ENCODE measurements around the gene CPA5.
"Not testable (repeated sequence)": the region's sequence is repeated elsewhere in the genome, so short reads cannot be mapped to it uniquely, and the experiment has no call there.

The CPA5 gene, protein sequence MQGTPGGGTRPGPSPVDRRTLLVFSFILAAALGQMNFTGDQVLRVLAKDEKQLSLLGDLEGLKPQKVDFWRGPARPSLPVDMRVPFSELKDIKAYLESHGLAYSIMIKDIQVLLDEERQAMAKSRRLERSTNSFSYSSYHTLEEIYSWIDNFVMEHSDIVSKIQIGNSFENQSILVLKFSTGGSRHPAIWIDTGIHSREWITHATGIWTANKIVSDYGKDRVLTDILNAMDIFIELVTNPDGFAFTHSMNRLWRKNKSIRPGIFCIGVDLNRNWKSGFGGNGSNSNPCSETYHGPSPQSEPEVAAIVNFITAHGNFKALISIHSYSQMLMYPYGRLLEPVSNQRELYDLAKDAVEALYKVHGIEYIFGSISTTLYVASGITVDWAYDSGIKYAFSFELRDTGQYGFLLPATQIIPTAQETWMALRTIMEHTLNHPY

DNA sequence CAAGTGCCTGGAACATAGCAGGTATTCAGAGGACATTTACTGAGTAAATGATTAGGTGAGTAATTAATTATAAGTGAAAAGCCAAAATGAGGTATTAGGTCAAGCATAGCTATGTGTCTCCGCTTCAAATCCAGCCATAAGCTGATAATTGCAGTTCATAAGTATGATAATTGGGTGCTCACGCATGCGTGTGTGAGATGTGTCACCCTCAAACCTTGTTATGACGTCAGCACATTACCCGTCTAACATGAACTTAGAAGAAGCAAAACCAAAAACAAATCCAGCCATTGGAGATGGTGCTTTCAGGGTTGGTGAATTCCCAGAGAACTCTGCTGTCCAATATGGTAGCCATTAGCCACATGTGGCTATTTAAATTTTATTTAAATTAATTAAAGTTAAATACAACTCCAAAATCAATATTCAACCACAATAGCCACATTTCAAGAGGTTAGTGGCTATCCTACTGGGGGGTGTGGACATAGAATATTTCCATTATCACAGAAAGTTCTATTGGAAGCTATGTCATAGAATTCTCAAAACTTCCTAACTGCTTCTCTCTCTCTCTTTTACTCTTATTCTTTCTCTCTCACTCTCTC lies at the start of gene CPA5:
CPA5 (plus strand) TSS at position 546 of the 596 bp plus-strand sequence. CDS start 1,670 bp downstream, outside the sequence.
- no peak for DNase-seq (ENCODE audit: low spot score)

- no peak for DNase-seq (ENCODE audit: low spot score)
Measured at GRCh38 chr7:130296221-130296951, 48.2 kb upstream of the CPA5 start.

DNA sequence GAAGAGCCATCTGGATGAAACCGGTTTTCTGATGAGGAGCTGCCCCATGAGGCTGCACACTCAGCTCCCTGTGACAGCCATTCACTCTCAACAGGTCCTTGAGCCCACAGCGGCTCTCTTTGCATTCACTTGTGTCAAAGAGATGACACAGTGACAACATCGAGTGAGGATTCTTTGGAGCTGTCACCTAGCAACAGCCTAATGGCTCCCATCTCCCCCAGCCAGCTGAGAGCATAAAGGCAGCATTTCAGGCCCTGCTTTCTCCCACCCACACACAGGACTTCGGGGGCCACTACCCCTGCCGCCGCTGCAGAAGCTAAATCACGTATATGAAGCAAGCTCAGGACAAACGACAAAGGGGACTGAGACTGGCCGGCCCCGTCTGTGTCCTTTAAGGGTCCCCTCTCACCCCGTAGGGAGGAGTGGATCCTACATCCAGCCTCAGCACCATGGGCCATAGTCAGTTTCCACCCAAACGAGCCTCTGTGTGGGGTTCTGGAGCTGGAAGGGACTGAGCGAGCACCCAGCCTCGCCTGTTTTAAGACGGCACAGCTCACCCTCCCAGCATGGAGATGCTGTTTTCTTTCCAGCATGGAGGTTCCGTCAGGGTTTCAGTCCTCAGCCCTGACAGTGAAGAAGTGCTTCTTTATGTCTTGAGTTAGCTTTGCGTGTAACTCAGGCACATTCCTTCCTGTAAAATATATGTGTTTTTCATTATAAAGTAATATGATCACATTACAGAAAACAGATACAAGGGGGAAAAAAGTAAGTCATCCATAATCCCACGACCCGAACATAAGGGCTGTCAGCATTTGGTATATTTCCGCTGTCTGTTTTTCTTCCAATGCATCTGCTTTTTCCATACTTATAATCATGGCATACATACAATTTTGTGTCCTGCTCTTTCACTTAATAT lies 46.7 kb upstream of the CPA5 start:
- no peak for DNase-seq (ENCODE audit: low spot score)

DNA sequence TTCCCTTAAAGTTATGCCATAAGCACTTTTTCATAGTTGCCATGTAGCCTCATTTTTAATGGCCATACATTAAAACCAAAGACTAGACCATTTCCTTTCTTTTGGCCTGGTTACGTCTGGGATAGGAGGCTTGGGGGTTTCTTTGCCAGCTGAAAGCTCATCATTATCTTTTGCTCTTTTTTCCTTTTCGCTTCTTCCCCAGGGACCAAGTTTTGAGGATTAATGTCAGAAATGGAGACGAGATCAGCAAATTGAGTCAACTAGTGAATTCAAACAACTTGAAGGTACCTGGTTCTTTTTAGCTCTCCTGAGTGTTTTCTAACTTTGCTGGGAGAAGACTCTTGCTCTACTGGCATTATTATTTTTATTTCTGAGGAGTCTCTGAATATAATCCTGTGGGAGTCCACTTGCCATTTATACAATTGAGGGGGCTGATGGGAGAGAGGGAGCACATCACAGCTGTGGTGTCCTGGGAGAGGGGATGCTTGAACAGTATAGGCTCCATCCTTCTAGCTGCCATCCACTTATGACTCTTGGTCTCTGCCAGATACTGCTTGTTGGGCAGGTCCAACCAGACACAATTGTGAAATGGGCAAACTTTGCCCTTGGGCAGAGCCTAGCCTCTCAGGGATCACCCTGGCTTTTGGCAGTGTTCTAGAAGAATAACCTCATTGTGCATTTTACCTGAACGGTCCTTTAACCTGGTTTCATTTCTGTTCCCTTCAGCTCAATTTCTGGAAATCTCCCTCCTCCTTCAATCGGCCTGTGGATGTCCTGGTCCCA lies 45.9 kb upstream of the CPA5 start:
- DNase-seq (ENCODE audit: low spot score), result no peak

DNA sequence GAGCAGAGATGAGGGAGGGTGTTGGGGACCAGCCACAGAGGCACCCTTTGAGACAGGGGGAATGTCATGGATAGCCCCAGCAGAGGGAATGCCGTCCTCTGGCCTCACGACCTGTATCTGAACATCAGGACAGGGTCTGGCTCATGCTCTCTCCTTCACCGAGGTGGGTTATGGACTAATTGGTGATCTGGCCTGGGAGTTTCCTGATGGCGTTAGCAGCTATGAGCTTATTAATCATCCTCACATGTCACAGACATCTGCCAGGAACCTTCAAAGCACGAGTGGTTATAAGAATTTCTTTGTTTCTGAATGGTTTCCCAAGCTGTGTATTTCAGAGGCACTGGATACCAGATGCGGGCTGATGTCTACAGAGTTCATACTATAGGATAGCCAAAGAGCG lies 44.8 kb upstream of the CPA5 start:
- DNase-seq (ENCODE audit: low spot score), result no peak

GRCh38 chr7:130301501-130302020 lies 43.1 kb upstream of the CPA5 start:
- DNase-seq (ENCODE audit: low spot score), result no peak

GRCh38 chr7:130302649-130303048 lies 42.0 kb upstream of the CPA5 start:
- DNase-seq (ENCODE audit: low spot score), result no peak

DNA sequence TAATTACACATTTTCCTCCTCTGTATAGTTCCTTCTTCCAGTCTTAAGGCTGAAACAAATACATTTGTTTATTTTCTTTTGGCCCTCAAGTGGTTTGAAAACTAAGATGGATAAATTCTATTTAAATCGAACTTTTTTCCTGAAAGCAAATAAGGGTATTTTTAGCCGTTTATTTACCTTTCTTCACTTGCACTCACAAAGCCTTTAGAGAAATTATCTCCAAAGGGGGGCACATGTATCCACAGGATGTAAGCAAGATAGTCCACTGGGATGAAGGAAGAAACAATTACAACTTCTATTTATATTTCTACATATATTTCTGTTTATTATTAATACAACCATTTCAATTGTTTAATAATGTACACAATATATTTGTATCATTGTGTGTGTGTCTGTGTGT lies 41.5 kb upstream of the CPA5 start:
- DNase-seq (ENCODE audit: low spot score), result no peak

DNA sequence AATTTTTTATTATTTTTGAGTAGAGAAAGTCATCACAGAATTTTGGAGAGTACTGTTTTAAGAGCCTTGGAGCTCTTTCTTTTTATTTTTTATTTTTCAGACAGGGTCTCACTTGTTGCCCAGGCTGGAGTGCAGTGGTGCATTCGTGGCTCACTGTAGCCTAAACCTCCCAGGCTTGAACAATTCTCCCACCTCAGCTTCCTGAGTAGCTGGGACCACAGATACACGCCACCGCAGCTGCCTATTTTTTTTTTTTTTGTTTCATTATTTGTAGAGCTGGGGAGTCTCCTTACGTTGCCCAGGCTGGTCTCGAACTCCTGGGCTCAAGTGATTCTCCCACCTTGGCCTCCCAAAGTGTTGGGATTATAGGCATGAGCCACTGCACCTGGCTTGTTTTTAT lies 41.1 kb upstream of the CPA5 start:
- DNase-seq (ENCODE audit: low spot score), result no peak

- DNase-seq (ENCODE audit: low spot score), result no peak
Measured at GRCh38 chr7:130303982-130304381, 40.6 kb upstream of the CPA5 start.

GRCh38 chr7:130304878-130305277 lies 39.7 kb upstream of the CPA5 start:
- no peak for DNase-seq (ENCODE audit: low spot score)

GRCh38 chr7:130305433-130306042 lies 39.1 kb upstream of the CPA5 start:
- no peak for DNase-seq (ENCODE audit: low spot score)

GRCh38 chr7:130309986-130310385 lies 34.6 kb upstream of the CPA5 start:
- DNase-seq (ENCODE audit: low spot score), result no peak

DNA sequence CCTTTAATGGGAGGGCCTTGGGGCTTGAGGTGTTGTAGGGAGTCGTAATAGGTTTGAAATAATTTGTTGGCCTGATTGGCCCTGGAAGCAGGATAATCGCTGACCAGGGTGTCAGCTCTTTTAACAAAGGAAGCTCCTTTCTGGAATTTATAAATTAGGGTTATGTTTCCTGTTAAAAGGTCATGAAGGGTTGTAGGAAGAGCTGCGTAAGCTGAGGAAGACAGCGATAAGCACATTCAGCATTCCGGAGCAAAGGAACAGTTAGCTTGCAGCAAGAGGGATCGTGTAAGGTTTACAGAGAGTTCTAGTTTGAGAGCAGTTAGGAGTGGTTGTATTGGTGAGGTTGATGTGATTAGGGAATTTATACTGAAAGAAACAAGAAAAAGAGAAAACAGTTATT lies 30.3 kb upstream of the CPA5 start:
- no peak for DNase-seq (ENCODE audit: low spot score)

- no peak for DNase-seq (ENCODE audit: low spot score)
Measured at GRCh38 chr7:130319541-130319940, 25.1 kb upstream of the CPA5 start.

DNA sequence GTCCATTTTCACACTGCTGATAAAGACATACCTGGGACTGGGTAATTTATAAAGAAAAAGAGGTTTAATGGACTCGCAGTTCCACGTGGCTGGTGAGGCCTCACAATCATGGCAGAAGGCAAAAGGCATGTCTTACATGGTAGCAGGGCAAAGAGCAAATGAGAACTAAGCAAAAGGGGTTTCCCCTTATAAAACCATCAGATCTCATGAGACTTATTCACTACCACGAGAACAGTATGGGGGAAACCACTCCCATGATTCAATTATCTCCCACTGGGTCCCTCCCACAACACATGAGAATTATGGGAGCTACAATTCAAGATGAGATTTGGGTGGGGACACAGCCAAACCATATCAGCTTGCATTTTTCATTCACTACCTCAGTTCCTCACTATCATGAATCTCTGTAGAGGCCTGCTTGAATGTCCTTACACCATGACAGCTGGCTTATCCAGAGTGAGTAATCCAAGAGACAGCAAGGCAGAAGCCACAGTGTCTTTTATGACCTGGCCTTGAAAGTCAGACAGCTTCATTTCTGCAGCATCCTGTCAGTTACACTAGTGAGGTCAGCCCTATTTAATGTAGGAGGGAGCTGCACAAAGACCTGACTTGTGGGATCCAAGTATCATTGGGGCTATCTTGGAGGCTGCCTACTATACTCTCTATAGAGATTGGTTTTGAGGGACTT lies 22.9 kb upstream of the CPA5 start:
- DNase-seq (ENCODE audit: low spot score), result not testable (repeated sequence)

- no peak for DNase-seq (ENCODE audit: low spot score)
Measured at GRCh38 chr7:130322615-130323014, 22.0 kb upstream of the CPA5 start.

GRCh38 chr7:130324306-130324943 lies 20.2 kb upstream of the CPA5 start:
- DNase-seq (ENCODE audit: low spot score), result no peak

GRCh38 chr7:130329681-130330080 lies 14.9 kb upstream of the CPA5 start:
- no peak for DNase-seq (ENCODE audit: low spot score)

All from germinal center (tissue), 1 donor.